Stimulated activated CD4-positive, alpha-beta T cell treated with anti-CD3 and anti-CD28 coated beads, TNF-alpha, amount 100 ng/mL, for 4 hours (primary cell): ENCODE measurements around the gene SLC25A26.
"Not testable (repeated sequence)": the region's sequence is repeated elsewhere in the genome, so short reads cannot be mapped to it uniquely, and the experiment has no call there.

Experiments used
- DNase-seq, 3 experiments: peaks; one replicate each; pipeline ENCODE4 v3.0.0-alpha.2; 2020; ENCODE audit warnings: low read depth in 3 of 3

SLC25A26 gene

DNA sequence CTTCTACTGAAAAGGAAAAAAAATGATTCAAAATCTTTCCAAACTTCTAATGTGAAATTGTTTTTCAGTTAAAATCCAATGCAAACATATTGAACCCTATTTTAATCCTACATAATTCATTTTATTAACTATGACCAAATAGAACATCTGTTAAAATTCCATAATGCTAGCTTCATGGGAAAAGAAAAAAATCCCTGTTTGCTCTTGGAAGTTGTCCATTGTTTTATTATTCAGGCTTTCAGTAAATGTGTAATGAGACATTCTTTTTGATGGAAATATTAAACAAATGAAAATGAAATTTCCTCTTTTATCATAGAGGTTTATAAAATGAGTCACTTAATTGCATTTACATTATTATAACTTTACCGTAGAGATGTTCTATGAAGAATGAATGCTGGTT, 49.5 kb downstream of the SLC25A26 start:
- no peak for DNase-seq

DNA sequence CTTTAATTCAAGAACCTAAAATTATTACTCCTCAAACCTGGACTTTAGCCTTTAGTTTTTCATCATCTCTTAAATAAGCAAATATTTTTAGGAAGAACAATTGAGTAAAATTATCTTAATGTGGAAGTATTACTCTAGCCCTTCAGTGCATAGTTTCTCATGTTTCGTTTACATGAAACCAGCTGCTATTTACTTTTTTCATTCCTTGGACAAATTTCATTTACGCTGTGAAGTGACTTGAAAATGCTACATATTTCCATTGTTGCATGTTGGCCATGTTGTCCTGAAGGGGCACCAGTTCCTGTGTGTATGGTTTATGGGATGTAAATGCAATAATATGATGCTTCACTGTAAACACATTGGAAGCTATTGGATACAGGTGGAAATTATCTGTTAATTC, 49.9 kb downstream of the SLC25A26 start:
- no peak for DNase-seq

- no peak for DNase-seq
Observed at GRCh38 chr3:66271231-66271630, 50.4 kb downstream of the SLC25A26 start.

GRCh38 chr3:66272016-66272415, 51.2 kb downstream of the SLC25A26 start:
- DNase-seq: no peak

DNA sequence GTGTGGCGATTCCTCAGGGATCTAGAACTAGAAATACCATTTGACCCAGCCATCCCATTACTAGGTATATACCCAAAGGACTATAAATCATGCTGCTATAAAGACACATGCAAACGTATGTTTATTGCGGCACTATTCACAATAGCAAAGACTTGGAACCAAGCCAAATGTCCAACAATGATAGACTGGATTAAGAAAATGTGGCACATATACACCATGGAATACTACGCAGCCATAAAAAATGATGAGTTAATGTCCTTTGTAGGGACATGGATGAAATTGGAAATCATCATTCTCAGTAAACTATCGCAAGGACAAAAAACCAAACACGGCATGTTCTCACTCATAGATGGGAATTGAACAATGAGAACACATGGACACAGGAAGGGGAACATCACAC, 54.0 kb downstream of the SLC25A26 start:
- DNase-seq: not testable (repeated sequence)

DNA sequence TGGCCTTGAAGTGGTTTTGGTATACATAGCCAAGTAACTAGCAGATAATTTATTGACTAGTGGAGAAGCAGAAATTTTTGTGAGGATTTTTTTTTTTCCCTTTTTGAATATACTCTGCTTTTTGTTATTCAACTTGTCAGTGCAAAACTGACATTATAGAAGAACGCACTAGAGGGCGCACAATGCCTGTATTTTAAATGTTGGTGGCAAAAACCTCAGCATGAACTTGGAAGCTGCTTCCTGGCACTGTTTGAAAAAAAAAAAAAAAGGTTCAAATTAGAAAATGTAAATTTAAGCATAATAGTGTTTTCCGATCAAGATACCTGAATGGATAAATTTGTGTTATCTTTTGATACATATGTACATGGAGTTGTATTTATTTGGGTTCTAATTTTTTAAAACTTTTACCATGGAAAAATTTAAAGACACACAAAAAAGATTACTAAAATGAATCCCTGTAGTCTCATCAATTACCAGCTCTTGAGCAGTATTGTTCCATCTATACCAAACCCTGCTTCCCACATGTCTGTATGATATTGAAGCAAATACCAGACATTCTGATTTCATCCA, 56.0 kb downstream of the SLC25A26 start:
- peak; percentile 8 to 28 (median 24) for DNase-seq

- no peak for DNase-seq
Observed at GRCh38 chr3:66279168-66279567, 58.4 kb downstream of the SLC25A26 start.

- no peak for DNase-seq
Observed at GRCh38 chr3:66280304-66280703, 59.5 kb downstream of the SLC25A26 start.

DNA sequence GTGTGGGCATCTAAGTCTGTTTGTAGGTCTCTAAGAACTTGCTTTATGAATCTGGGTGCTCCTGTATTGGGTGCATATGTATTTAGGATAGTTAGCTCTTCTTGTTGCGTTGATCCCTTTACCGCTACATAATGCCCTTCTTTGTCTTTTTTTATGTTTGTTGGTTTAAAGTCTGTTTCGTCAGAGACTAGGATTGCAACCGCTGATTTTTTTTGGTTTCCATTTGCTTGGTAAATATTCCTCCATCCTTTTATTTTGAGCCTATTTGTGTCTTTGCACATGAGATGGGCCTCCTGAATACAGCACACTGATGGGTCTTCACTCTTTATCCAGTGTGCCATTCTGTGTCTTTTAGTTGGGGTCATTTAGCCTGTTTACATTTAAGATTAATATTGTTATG, 71.1 kb downstream of the SLC25A26 start:
- DNase-seq: not testable (repeated sequence)

- DNase-seq: no peak
Observed at GRCh38 chr3:66297260-66297873, 76.6 kb downstream of the SLC25A26 start.

GRCh38 chr3:66297900-66298299, 77.1 kb downstream of the SLC25A26 start:
- DNase-seq: no peak

GRCh38 chr3:66298591-66298990, 77.8 kb downstream of the SLC25A26 start:
- DNase-seq: no peak

- DNase-seq: not testable (repeated sequence)
Observed at GRCh38 chr3:66299085-66299484, 78.3 kb downstream of the SLC25A26 start.

GRCh38 chr3:66299891-66300290, 79.1 kb downstream of the SLC25A26 start:
- DNase-seq: no peak

- DNase-seq: no peak
Observed at GRCh38 chr3:66302288-66302687, 81.5 kb downstream of the SLC25A26 start.

- DNase-seq: peak in 1 of 3 experiments; percentile 12
Observed at GRCh38 chr3:66303491-66303901, 82.7 kb downstream of the SLC25A26 start.

DNA sequence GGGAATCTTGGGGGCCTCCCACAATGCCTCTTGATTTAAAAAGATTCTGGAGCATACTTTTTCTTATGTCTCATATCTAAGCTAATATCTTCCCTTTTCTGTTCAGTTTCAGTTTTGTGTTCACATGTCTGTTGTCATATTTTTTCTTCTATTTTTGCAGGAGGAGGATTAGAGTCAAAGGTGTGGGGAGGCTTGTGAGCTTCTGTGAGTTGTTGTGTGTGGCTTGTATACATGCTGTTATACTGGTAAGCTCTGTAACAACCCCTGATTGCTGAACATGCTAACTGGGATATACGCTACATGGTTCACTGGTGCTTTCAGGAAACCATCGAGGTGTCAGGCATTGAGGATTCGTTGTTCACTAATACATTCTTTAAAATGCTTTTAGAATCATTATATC, 83.5 kb downstream of the SLC25A26 start:
- no peak for DNase-seq

- not testable (repeated sequence) for DNase-seq
Observed at GRCh38 chr3:66306086-66306485, 85.3 kb downstream of the SLC25A26 start.

DNA sequence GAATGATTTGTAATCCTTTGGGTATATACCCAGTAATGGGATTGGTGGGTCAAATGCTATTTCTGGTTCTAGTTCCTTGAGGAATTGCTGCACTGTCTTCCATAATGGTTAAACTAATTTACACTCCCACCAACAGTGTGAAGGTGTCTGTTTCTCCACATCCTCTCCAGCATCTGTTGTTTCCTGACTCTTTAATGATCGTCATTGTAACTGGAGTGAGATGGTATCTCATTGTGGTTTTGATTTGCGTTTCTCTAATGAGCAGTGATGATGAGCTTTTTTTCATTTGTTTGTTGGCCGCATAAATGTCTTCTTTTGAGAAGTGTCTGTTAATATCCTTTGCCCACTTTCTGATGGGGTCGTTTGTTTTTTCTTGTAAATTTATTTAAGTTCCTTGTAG, 86.2 kb downstream of the SLC25A26 start:
- DNase-seq: not testable (repeated sequence)

GRCh38 chr3:66312039-66312438, 91.2 kb downstream of the SLC25A26 start:
- DNase-seq: no peak

DNA sequence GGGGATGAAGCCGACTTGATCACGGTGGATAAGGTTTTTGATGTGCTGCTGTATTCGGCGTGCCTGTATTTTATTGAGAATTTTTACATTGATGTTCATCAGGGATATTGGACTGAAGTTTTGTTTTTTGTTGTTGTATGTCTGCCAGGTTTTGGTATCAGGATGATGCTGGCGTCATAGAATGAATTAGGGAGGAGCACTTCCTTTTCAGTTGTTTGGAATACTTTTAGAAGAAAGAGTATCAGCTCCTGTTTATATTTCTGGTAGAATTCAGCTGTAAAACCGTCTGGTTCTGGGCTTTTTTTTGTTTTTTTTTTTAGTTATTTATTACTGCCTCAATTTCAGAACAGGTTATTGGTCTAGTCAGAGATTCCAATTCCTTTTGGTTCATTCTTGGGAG, 93.7 kb downstream of the SLC25A26 start:
- DNase-seq: no peak

GRCh38 chr3:66317750-66318376, 97.1 kb downstream of the SLC25A26 start:
- no peak for DNase-seq

DNA sequence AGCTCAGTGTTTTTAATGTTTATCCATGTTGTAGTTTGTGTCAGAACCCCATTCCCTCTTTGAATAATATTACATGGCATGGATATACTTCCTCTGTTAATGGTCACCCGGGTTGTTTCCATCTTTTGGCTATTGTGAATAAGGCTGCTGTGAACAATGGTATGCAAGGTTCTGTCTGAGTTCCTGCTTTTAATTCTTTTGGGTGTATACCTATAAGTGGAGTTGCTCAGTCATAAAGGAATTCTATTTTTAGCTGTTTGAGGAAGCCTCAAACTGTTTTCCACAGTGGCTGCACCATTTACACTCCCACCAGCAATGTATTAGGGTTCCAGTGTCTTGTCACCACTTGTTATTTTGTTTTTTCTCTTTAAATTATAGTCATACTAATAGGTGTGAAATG, 99.6 kb downstream of the SLC25A26 start:
- DNase-seq: no peak
